Stimulated activated CD8-positive, alpha-beta memory T cell treated with anti-CD3 and anti-CD28 coated beads, Interleukin-2, amount 100 ng/mL, for 48 hours (primary cell): ENCODE measurements around the gene KRTAP19-1.
"Not testable (repeated sequence)": the region's sequence is repeated elsewhere in the genome, so short reads cannot be mapped to it uniquely, and the experiment has no call there.

Experiments
- DNase-seq, 2 donors: peaks; one replicate each; pipeline ENCODE4 v3.0.0-alpha.2; 2020; ENCODE audit warnings: low read depth in 2 of 2

Gene KRTAP19-1

GRCh38 chr21:30480145-30480544 is at the start of gene KRTAP19-1:
KRTAP19-1 (minus strand) TSS chr21:30480367; CDS start chr21:30480317, 50 bp downstream.
- DNase-seq = no peak

GRCh38 chr21:30518876-30519275 is 38.7 kb upstream of the KRTAP19-1 start:
- no peak for DNase-seq

- DNase-seq = no peak
Measured at GRCh38 chr21:30515681-30516080, 35.5 kb upstream of the KRTAP19-1 start.

GRCh38 chr21:30505621-30506205 is 25.5 kb upstream of the KRTAP19-1 start:
- DNase-seq = not testable (repeated sequence)

GRCh38 chr21:30502041-30502440 is 21.9 kb upstream of the KRTAP19-1 start, which contains the start of gene KRTAP19-5:
KRTAP19-5 (minus strand) TSS chr21:30502141; CDS start chr21:30502090, 51 bp downstream.
- no peak for DNase-seq

GRCh38 chr21:30497065-30497464 is 16.9 kb upstream of the KRTAP19-1 start, which contains the start of gene KRTAP19-4:
KRTAP19-4 (minus strand) TSS chr21:30497165; CDS start chr21:30497110, 55 bp downstream.
- DNase-seq = no peak

- DNase-seq = no peak
Measured at GRCh38 chr21:30491963-30492428, 11.8 kb upstream of the KRTAP19-1 start, which contains the start of gene KRTAP19-3. KRTAP19-3 (minus strand) TSS chr21:30492013; CDS start chr21:30491957, 56 bp downstream.

- DNase-seq = no peak
Measured at GRCh38 chr21:30487336-30487735, 7.2 kb upstream of the KRTAP19-1 start, which contains the start of gene KRTAP19-2. KRTAP19-2 (minus strand) TSS chr21:30487436; CDS start chr21:30487348, 88 bp downstream.

- DNase-seq = no peak
Measured at GRCh38 chr21:30486180-30486579, 6.0 kb upstream of the KRTAP19-1 start.

- DNase-seq = no peak
Measured at GRCh38 chr21:30482130-30482529, 2.0 kb upstream of the KRTAP19-1 start.

- no peak for DNase-seq
Measured at GRCh38 chr21:30479259-30479658, 908 bp downstream of the KRTAP19-1 start.

- DNase-seq = no peak
Measured at GRCh38 chr21:30478004-30478403, 2.2 kb downstream of the KRTAP19-1 start.

GRCh38 chr21:30468900-30469714 is 11.1 kb downstream of the KRTAP19-1 start:
- no peak for DNase-seq

GRCh38 chr21:30463713-30464112 is 16.5 kb downstream of the KRTAP19-1 start:
- no peak for DNase-seq

- DNase-seq = no peak
Measured at GRCh38 chr21:30448514-30448913, 31.7 kb downstream of the KRTAP19-1 start.

GRCh38 chr21:30447056-30447455 is 33.1 kb downstream of the KRTAP19-1 start:
- DNase-seq = no peak

GRCh38 chr21:30444204-30444603 is 36.0 kb downstream of the KRTAP19-1 start:
- no peak for DNase-seq

GRCh38 chr21:30443226-30443625 is 36.9 kb downstream of the KRTAP19-1 start:
- no peak for DNase-seq

GRCh38 chr21:30439975-30440374 is 40.2 kb downstream of the KRTAP19-1 start, which contains the start of gene KRTAP15-1:
KRTAP15-1 (plus strand) TSS chr21:30440275; CDS start chr21:30440328, 53 bp downstream.
- DNase-seq = no peak

- DNase-seq = no peak
Measured at GRCh38 chr21:30437010-30437565, 43.1 kb downstream of the KRTAP19-1 start.

- DNase-seq = no peak
Measured at GRCh38 chr21:30434033-30434631, 46.0 kb downstream of the KRTAP19-1 start.
